Regular cardiac myocyte (primary cell): ENCODE measurements around the gene KREMEN1. TPM values are rescaled to one million over a fixed set of nuclear protein-coding genes. Genes with fewer than 3 reads are reported as not detected.

Experiments
- total RNA-seq: library from RNA; depleted of rRNA; stranded (reverse); fragments of >200 nt; gene quantifications from 2 replicates; pipeline ENCODE4 v1.2.3, GENCODE V29; 2014

KREMEN1 gene, protein sequence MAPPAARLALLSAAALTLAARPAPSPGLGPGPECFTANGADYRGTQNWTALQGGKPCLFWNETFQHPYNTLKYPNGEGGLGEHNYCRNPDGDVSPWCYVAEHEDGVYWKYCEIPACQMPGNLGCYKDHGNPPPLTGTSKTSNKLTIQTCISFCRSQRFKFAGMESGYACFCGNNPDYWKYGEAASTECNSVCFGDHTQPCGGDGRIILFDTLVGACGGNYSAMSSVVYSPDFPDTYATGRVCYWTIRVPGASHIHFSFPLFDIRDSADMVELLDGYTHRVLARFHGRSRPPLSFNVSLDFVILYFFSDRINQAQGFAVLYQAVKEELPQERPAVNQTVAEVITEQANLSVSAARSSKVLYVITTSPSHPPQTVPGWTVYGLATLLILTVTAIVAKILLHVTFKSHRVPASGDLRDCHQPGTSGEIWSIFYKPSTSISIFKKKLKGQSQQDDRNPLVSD
- 1.3 and 3.4 TPM in 2 replicates for total RNA-seq

DNA sequence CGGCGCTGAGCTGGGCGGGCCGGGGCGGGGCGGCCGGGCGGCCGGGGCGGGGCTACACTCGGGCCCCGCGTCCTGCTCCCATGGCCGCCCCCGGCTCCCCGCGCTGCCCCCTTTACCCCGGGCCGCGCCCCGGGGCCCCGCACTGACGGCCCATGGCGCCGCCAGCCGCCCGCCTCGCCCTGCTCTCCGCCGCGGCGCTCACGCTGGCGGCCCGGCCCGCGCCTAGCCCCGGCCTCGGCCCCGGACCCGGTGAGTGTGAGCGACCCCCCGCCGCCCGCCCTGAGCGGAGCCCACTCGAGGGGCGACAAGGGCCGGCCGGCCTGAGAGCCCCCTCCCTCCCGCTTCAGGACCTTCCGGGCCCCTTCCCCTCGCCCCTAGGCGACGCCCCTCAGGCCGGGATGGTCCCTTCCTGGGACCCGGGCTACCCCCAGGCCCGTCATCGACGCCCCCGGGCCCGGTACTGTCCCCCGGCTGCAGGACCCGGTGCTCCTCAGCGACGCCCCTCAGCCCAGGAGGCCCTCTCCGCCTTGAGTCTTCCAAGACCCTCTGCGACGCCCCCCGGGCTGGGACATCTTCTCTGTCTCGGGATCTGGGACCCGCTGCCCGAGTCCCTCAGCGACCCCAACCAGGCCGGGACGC, at the start of gene KREMEN1:
TSS of gene KREMEN1 (plus strand) at position 57 of the 639 bp plus-strand sequence. CDS start at position 153, 96 bp downstream.

DNA sequence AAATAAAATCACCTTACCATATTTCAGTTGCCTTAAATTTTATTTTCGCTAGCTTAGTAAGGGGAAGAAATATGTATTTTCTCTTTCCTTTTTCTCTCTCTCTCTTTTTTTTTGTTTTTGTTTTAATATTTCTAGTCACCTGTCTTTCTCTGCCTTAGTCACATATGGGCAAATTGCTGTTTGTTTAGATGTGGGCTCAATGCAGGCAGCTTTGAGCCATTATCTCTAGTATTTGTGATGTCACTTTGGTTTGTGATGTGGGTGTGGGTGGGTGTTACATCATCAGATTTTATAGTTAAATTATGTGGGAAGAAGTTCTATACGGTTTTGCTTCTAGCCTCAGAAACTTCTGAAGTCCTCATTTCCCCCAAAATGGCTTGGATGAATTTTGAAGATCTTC, 11.1 kb upstream of the KREMEN1 start, which contains the start of gene C22orf31:
TSS of gene C22orf31 (minus strand) at position 59 of the 400 bp plus-strand sequence. CDS start at position 20, 39 bp downstream.

DNA sequence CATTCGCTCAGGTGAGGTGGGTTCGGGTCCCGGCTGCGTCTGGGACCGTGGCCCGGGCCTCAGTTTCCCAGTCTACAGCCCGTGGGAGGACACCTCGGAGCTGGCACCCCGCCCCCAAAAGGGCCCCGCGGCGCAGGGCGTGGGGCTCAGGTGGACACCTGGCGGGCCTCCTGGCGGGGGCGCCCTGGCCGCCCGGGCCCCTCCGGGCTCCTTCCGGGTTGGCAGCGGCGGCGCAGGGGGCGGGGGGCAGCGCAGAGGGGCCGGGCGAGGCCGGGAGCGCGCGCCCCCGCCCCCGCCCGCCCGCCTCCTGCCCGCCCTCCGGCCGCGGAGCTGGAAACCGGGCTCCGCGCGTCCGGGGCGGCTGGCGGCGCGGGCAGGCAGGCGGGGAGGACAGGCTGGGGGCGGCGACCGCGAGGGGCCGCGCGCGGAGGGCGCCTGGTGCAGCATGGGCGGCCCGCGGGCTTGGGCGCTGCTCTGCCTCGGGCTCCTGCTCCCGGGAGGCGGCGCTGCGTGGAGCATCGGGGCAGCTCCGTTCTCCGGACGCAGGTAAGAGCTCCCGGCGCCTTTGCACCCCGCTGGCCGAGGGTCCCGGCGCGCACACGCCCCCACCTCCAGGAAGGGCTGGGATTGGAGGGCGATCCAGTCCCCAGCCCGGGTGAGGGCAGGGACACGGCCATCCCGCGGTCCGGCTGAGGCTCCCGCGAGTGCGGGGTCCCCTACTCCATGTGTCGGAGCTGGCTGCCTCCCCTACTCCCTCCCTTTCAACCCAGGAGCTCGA, 132.9 kb downstream of the KREMEN1 start, which contains the start of gene EMID1:
TSS of gene EMID1 (plus strand) at position 303 of the 778 bp plus-strand sequence. CDS start at position 446, 143 bp downstream.

Other genes with a start within 250 kb of the KREMEN1 start
- 2.5 and 4.0 TPM in 2 replicates for gene ZNRF3, start 189.5 kb upstream of the KREMEN1 start, total RNA-seq
- gene C22orf31, start 11.2 kb upstream of the KREMEN1 start, total RNA-seq = not detected in 2 replicates
- 0.28 TPM in 1 of 2 replicates, not detected in the other for gene EMID1, start 132.9 kb downstream of the KREMEN1 start, total RNA-seq
- gene RHBDD3, start 194.9 kb downstream of the KREMEN1 start, total RNA-seq = 14.0 and 17.5 TPM in 2 replicates
- gene EWSR1, start 195.2 kb downstream of the KREMEN1 start, total RNA-seq = 78.9 and 202 TPM in 2 replicates
- gene GAS2L1, start 233.6 kb downstream of the KREMEN1 start, total RNA-seq = 7.6 and 12.5 TPM in 2 replicates
- gene RASL10A, start 242.7 kb downstream of the KREMEN1 start, total RNA-seq = not detected in 2 replicates